BLaER1 (cell line): ENCODE data around the gene PIP4K2B.
"Not testable (repeated sequence)": the region's sequence is repeated elsewhere in the genome, so short reads cannot be mapped to it uniquely, and the experiment has no call there.

Experiments
- H3K27ac ChIP-seq: shearing (Covaris generic); formaldehyde crosslinking; 2 replicates; pipeline ENCODE4 v1.8.1; 2022
- H3K27me3 ChIP-seq: shearing (Covaris generic); formaldehyde crosslinking; 2 replicates; pipeline ENCODE4 v1.8.1; 2022
- H3K36me3 ChIP-seq: shearing (Covaris generic); formaldehyde crosslinking; 2 replicates; pipeline ENCODE4 v1.8.1; 2022
- H3K4me1 ChIP-seq: shearing (Covaris generic); formaldehyde crosslinking; 2 replicates; pipeline ENCODE4 v1.8.1; 2022
- H3K4me2 ChIP-seq: shearing (Covaris generic); formaldehyde crosslinking; 2 replicates; pipeline ENCODE4 v1.8.1; 2022
- H3K4me3 ChIP-seq: shearing (Covaris generic); formaldehyde crosslinking; 2 replicates; pipeline ENCODE4 v1.8.1; 2022
- H3K9ac ChIP-seq: shearing (Covaris generic); formaldehyde crosslinking; 2 replicates; pipeline ENCODE4 v1.8.1; 2022
- H3K9me3 ChIP-seq: shearing (Covaris generic); formaldehyde crosslinking; 2 replicates; pipeline ENCODE4 v1.8.1; 2022
- H4K20me1 ChIP-seq: shearing (Covaris generic); formaldehyde crosslinking; 2 replicates; pipeline ENCODE4 v1.8.1; 2022
- Cebpa-rat ChIP-seq: shearing (Covaris generic); IDR thresholded peaks from 2 replicates; pipeline ENCODE4 v1.8.1; 2022

The PIP4K2B gene

DNA sequence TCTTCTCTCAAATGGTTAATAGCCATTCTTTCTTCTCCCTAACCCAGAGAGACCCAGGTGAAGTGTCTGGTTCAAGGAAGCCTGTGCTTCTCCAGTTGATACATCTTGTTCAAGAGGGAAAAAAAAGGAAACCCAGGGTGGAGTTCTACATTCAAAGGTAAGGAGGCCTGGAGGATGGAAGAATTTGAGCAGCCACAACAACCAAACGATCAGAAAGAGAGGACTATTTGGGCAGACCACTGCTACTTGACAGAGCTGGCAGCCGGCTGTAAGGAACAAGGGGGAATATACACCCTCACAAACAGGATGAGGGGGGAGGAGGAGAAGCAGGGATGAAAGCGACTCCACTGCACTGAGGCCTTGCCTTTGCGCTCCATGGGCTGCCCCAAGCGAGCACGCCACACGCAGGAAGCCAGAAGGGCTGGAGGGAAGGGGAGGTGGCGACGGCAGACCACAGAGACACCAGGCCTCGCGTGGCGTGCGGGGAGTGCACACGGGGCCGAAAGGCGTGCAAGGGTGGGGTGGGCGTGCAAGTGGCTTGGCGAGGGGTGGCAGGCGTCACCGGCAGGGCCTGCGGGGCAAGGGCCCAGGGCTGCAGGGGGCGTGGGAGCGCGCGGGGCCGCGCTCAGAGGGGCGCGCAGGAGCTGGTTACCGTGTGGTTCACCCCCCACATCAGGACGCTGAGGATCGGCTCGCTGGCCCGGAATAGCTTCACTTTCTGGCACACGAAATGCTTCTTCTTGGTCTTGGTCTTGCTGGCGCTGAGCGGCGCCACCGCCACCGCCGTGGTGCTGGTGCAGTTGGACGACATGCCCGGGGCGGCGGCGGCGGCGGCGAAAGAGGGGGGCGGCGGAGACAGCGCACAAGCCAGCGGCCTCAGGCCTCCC is 499 bp downstream of the PIP4K2B start:
- Histone ChIP-seq H3K9me3 (no peaks in the 10 kb centered on the region), H3K27ac (peak overlapping the region; percentile 96), H3K36me3 (peaks cover 47% of the 10 kb centered on the region), H3K4me2 (peak overlapping the region; percentile 81), H3K9ac (peak overlapping the region; percentile 94), H3K4me3 (peak overlapping the region; percentile 85), H3K4me1 (peaks cover 65% of the 10 kb centered on the region), H3K27me3 (no peaks in the 10 kb centered on the region), H4K20me1 (peaks cover 54% of the 10 kb centered on the region)
- TF ChIP-seq Cebpa-rat: no peak

DNA sequence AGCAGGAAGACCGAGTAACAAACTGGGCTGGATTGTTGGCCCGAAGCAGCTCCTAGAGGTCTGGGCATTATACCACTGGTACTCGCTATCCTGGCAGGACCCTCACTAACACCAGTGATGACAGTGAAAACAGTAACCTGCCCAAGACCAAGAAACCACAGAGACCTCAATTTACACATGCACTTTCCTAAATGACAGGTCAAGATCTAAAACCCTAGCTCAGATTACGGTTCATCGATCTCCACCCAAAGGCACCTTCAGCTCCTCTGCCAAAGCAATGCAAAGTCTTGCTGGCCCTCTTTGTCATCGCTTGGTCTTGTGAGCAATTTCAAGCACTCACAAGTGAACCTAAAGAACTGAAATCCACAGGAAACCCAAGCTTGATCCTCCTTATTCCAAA is 1.5 kb downstream of the PIP4K2B start:
- H3K9ac ChIP-seq: peak overlapping the region; percentile 94
- H3K4me2 ChIP-seq: peak overlapping the region; percentile 81
- H3K36me3 ChIP-seq: peaks cover 47% of the 10 kb centered on the region
- H3K9me3 ChIP-seq: no peaks in the 10 kb centered on the region
- peaks cover 55% of the 10 kb centered on the region for H3K4me1 ChIP-seq
- no peak for TF ChIP-seq Cebpa-rat
- H4K20me1 ChIP-seq: peaks cover 64% of the 10 kb centered on the region
- peak overlapping the region; percentile 85 for H3K4me3 ChIP-seq
- H3K27me3 ChIP-seq: no peaks in the 10 kb centered on the region
- peak overlapping the region; percentile 96; the same call in 1 of the 2 replicates for H3K27ac ChIP-seq

DNA sequence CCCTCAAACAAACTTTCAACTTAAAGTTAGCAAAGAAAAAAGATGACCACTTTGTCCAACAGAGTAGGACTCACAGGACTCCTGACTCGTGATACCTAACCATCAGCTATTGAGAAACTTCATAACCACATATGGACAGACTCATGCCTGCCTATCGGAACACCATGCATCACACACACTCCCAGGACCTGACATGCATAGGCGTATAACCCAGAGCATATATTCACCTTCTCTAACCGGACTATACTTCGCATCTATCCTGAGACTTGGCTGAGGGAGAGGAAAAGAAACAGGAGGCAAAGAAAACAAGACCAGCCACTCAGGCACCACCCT is 2.2 kb downstream of the PIP4K2B start:
- Histone ChIP-seq H3K27ac (no peak overlapping the region), H3K4me3 (peak overlapping the region; percentile 85; the same call in 1 of the 2 replicates), H3K9ac (peak overlapping the region; percentile 94; the same call in 1 of the 2 replicates), H3K4me1 (peaks cover 48% of the 10 kb centered on the region), H3K4me2 (peak overlapping the region; percentile 81), H3K9me3 (no peaks in the 10 kb centered on the region), H3K27me3 (no peaks in the 10 kb centered on the region), H3K36me3 (peaks cover 48% of the 10 kb centered on the region), H4K20me1 (peaks cover 65% of the 10 kb centered on the region)
- no peak for TF ChIP-seq Cebpa-rat

DNA sequence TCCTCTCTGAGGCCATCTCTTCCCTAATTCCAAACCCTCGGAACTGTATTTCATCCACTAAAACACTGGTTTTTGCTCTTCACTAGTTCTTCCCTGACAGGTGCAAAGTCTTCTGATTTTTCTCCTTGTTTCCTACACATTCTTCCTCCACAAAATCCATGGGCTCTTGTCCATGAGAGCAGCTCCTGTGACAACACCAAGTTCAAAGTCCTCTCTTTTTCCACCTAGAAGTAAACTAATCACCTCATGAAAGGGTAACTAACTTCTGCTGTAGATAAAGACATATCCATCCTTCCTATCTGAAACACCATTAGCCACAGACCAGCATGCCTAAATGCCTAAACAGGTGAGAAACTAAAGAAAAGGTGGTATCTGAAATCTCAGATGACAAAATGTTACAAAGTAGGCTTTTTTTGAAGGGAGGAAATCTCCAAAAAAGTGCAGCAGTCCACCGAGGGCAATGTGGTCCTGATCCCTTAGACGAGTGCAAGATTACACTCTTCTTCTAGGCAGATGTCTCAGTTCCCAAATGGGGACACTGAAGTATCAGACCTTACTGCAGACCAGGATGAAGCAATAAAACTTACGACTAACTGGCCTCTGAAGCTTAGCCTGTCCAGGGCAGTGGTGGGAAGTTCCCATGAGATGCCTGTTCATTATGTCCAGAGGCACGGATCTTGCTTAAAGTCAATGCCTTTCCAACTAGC is 2.8 kb downstream of the PIP4K2B start:
- H3K27me3 ChIP-seq: no peaks in the 10 kb centered on the region
- peaks cover 69% of the 10 kb centered on the region for H4K20me1 ChIP-seq
- no peak overlapping the region for H3K27ac ChIP-seq
- peaks cover 42% of the 10 kb centered on the region for H3K4me1 ChIP-seq
- peaks cover 51% of the 10 kb centered on the region for H3K36me3 ChIP-seq
- no peak for TF ChIP-seq Cebpa-rat
- no peaks in the 10 kb centered on the region for H3K9me3 ChIP-seq
- H3K9ac ChIP-seq: no peak overlapping the region
- no peak overlapping the region for H3K4me3 ChIP-seq
- H3K4me2 ChIP-seq: peak overlapping the region; percentile 81

DNA sequence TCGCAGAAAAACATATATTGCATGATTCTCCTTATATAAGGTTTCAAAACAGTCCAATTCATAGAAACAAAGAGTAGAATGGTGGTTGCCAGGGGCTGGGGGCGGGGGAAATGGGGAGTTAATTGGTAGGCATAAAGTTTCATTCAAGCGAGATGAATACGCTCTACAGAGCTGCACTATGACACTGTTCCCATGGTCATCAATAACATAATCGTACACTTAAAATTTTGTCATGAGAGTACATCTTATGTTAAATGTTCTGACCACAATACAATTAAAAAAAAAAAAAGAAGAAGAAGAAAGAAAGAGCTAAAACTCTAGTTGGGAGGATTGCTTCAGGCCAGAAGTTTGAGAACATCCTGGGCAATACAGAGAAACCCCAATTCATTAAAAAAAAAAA is 5.1 kb downstream of the PIP4K2B start:
- Histone ChIP-seq H3K9ac (no peak overlapping the region), H3K4me2 (no peak overlapping the region), H3K4me1 (peaks cover 27% of the 10 kb centered on the region), H3K36me3 (peaks cover 72% of the 10 kb centered on the region), H3K27ac (no peak overlapping the region), H3K4me3 (no peak overlapping the region), H3K27me3 (no peaks in the 10 kb centered on the region), H4K20me1 (peaks cover 93% of the 10 kb centered on the region), H3K9me3 (no peaks in the 10 kb centered on the region)
- no peak for TF ChIP-seq Cebpa-rat

DNA sequence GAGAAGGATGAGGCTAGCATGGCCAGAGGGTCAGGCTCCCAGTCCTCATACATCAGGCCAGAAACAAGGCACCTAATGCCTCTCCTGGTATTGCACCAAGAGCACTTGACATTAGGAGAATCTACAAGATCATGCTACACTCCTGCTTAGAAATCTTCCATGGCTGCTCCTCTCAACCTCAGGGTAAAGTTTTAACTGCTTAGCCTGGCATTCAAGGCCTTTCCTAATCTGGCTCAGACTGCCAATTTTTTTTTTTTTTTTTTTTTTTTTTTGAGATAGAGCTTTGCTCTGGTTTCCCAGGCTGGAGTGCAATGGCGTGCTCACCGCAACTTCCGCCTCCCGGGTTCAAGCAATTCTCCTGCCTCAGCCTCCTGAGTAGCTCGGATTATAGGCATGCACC is 8.2 kb downstream of the PIP4K2B start:
- no peak overlapping the region for H3K27ac ChIP-seq
- peaks cover under 1% of the 10 kb centered on the region; the same call in 1 of the 2 replicates for H3K4me1 ChIP-seq
- H3K9me3 ChIP-seq: no peaks in the 10 kb centered on the region
- TF ChIP-seq Cebpa-rat: no peak
- peaks cover 80% of the 10 kb centered on the region for H3K36me3 ChIP-seq
- H3K4me2 ChIP-seq: no peak overlapping the region
- no peaks in the 10 kb centered on the region for H3K27me3 ChIP-seq
- peaks cover 94% of the 10 kb centered on the region for H4K20me1 ChIP-seq
- no peak overlapping the region for H3K9ac ChIP-seq
- H3K4me3 ChIP-seq: no peak overlapping the region

DNA sequence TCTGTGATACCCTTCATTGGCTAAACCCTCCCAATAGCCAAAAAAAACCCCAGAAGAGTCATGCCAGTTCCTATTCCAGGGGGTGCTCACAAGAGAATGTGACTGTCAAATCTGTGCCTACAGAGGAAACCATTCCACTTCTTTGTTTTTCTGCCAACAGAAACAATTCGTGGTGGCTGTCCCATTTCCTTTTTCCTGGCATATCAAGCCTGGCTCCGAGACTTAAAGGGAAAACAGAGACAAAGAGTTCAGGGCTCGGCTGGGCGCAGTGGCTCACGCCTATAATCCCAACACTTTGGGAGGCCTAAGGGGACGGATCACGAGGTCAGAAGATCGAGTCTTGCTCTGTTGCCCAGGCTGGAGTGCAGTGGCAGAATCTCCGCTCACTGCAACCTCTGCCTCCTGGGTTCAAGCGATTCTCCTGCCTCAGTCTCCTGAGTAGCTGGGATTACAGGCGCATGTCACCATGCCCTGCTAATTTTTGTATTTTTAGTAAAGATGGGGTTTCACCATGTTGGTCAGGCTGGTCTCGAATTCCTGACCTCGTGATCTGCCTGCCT is 9.1 kb downstream of the PIP4K2B start:
- H3K4me3 ChIP-seq, H3K9ac ChIP-seq, H3K4me2 ChIP-seq, H3K27me3 ChIP-seq, H3K27ac ChIP-seq, H3K9me3 ChIP-seq, H3K4me1 ChIP-seq: not testable (repeated sequence)
- Histone ChIP-seq H4K20me1 (peaks cover 90% of the 10 kb centered on the region), H3K36me3 (peaks cover 80% of the 10 kb centered on the region)

DNA sequence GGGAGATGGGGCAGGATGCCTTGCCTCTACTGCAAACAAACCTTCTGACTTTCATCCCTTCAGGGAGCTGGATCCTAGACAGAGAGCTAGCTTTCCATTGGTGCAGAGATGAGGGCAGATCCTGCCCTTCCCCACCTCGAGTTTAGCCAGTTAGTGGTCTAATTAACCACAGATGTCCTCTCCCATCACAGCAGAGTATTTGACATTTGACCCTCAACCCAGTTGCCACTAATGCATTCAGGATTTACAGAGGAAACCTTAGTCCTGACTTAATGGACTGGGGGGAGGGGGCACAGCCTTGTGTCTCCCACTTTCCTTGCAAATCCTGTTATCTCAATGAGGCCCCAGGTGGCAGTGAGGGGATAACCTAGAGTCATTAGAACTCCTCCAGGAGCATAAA is 10.2 kb downstream of the PIP4K2B start:
- Histone ChIP-seq H3K27me3 (no peaks in the 10 kb centered on the region), H3K36me3 (peaks cover 85% of the 10 kb centered on the region), H3K4me2 (no peak overlapping the region), H3K9ac (no peak overlapping the region), H4K20me1 (peaks cover 87% of the 10 kb centered on the region), H3K27ac (no peak overlapping the region), H3K4me3 (no peak overlapping the region), H3K9me3 (no peaks in the 10 kb centered on the region), H3K4me1 (no peaks in the 10 kb centered on the region)
- TF ChIP-seq Cebpa-rat: no peak

DNA sequence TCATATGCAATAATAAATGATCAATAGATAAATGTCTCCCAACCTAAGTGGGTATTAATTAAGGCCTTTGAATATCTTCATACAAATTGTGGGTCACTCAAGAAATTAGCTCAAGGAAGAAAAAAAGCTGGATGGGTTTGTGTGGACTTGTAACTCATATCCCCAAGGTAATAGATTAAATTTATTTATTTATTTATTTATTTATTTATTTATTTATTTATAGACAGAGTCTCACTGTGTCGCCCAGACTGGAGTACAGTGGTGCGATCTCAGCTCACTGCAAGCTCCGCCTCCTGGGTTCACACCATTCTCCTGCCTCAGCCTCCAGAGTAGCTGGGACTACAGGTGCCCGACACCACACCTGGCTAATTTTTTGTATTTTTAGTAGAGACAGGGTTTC is 11.4 kb downstream of the PIP4K2B start:
- not testable (repeated sequence) for H3K4me3 ChIP-seq, H3K27me3 ChIP-seq, H3K9ac ChIP-seq, H3K4me2 ChIP-seq, H3K27ac ChIP-seq, H3K4me1 ChIP-seq, H3K9me3 ChIP-seq
- peaks cover 78% of the 10 kb centered on the region for H4K20me1 ChIP-seq
- H3K36me3 ChIP-seq: peaks cover 86% of the 10 kb centered on the region

DNA sequence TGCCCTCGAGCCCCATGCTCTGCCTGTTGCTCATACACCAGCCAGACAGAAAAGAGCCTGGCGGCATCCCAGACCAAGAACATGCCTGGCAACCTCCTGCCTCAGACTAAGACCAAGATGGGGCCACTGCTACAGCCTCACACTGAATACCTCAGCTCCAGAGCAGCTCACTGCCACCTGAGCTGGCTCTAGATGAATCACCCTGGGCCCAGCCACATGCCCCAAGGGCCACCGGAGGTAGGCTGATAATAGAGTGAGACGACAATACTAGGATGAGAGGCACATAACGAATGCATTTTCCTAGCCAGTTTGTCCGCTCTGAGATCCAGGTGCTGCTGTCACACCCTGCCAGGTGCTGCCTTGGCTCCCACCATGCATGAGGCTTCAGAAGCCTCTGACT is 13.0 kb downstream of the PIP4K2B start:
- H3K9me3 ChIP-seq: no peaks in the 10 kb centered on the region
- no peaks in the 10 kb centered on the region for H3K27me3 ChIP-seq
- H3K9ac ChIP-seq: no peak overlapping the region
- no peak overlapping the region for H3K4me3 ChIP-seq
- peaks cover 74% of the 10 kb centered on the region for H4K20me1 ChIP-seq
- no peak overlapping the region for H3K27ac ChIP-seq
- no peaks in the 10 kb centered on the region for H3K4me1 ChIP-seq
- no peak for TF ChIP-seq Cebpa-rat
- peaks cover 89% of the 10 kb centered on the region for H3K36me3 ChIP-seq
- H3K4me2 ChIP-seq: no peak overlapping the region
